Esophagus squamous epithelium (tissue), 5 donors: Measurements from ENCODE around the gene OR9G1. TPM values are rescaled to one million over a fixed set of nuclear protein-coding genes. Genes with fewer than 3 reads are reported as not detected.

Experiments
- DNase-seq: peaks from one replicate; lab custom pipeline; 2025; lab: John Stamatoyannopoulos, UW
- H3K27ac ChIP-seq, 4 donors: fragments of 200-600 bp; sonication (generic); one replicate each; pipeline ENCODE4 v1.5.1; 2016 to 2019; ENCODE audit warnings: mild to moderate bottlenecking in 1 of 4
- H3K27me3 ChIP-seq, 4 donors: fragments of 200-600 bp; sonication (generic); 1 replicate in 3 of 4; 2 replicates in 1 of 4; pipeline versions ENCODE4 v1.5.1 to v1.6.0; 2017 to 2021; ENCODE audit warnings: antibody characterized with exemption in 1 of 4
- H3K36me3 ChIP-seq, 3 donors: fragments of 200-600 bp; sonication (generic); one replicate each; pipeline ENCODE4 v1.5.1; 2016 to 2019
- H3K4me1 ChIP-seq, 3 donors: fragments of 200-600 bp; sonication (generic); one replicate each; pipeline ENCODE4 v1.5.1; 2017 to 2019
- H3K4me3 ChIP-seq, 4 donors: fragments of 200-600 bp; sonication (generic); 1 replicate in 3 of 4; 2 replicates in 1 of 4; pipeline ENCODE4 v1.5.1; 2016 to 2019; ENCODE audit warnings: mild to moderate bottlenecking in 2 of 4, moderate library complexity in 1 of 4
- H3K9me3 ChIP-seq, 3 donors: fragments of 200-600 bp; sonication (generic); one replicate each; pipeline ENCODE4 v1.5.1; 2016 to 2019
- CTCF ChIP-seq, 6 experiments: fragments of 450-650 bp in 4 of 6; fragments of 200-600 bp in 2 of 6; sonication (generic) in 2 of 6; IDR thresholded peaks; one replicate each; pipeline ENCODE4 v1.5.1; 2016 to 2019; ENCODE audit warnings: antibody characterized with exemption in 6 of 6, mild to moderate bottlenecking in 4 of 6, moderate library complexity in 4 of 6
- POLR2A ChIP-seq, 4 donors: fragments of 450-650 bp; IDR thresholded peaks; one replicate each; pipeline ENCODE4 v1.6.1; 2017; ENCODE audit warnings: antibody characterized with exemption in 4 of 4, mild to moderate bottlenecking in 4 of 4, moderate library complexity in 3 of 4
- WGBS, 2 donors: methylation state at CpG; one replicate each; pipeline ENCODE4 v1.1.5; 2018; 5-methylcytosine and 5-hydroxymethylcytosine counted together
- intact Hi-C: fragments of 100-400 bp; cut with DNase I; formaldehyde crosslinking; loops from one replicate; pipeline ENCODE4 v1.15.0; 2022
- small RNA-seq, 4 donors: library from RNA; depleted of rRNA; stranded (forward); fragments of <200 nt; gene quantifications; one replicate each; pipeline ENCODE3, GENCODE V24; 2016
- total RNA-seq, 4 donors: library from RNA; depleted of rRNA; stranded (reverse); fragments of >200 nt; gene quantifications; one replicate each; pipeline ENCODE4 v1.1.0, GENCODE V29; 2016
- donor health status: DM: yes; HTN: yes; CAD: no.

Gene OR9G1
- total RNA-seq, 4 donors from 2014 or later: not detected

DNA sequence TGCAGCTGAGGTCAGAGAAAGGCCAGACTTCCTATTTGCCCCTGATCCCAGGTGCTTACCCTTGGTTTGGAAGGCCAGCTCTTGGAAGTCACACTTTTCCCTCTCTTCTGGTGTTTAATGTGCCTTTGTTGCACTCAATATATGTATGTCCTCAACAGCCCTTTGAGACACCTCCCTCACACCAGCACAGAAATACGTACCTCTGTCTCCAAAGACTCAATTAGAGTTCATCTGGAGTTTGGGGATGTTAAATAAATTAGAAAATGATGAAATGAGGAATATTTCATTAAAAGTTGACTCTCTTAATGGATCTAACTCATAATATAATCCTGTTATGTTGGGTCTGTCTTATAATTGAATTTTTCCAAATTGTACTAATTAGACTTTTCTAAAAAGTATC is 49.7 kb downstream of the OR9G1 start, which contains the start of gene OR9G4:
Gene OR9G4, minus strand, starts transcription at position 101 of the 400 bp plus-strand sequence. CDS start 4,931 bp downstream, outside the sequence.
- no peak for TF ChIP-seq CTCF (IDR thresholded peaks at IDR 0.05)
- TF ChIP-seq POLR2A (IDR thresholded peaks at IDR 0.05): no peak
- Histone ChIP-seq H3K27ac (no peak within 1 kb of the TSS), H3K4me3 (no peak within 1 kb of the TSS), H3K4me1 (no peaks in the 10 kb centered on the region), H3K27me3 (no peaks in the 10 kb centered on the region), H3K9me3 (no peaks in the 10 kb centered on the region), H3K36me3 (no peaks in the 10 kb centered on the region)
- no peak for DNase-seq
- intact Hi-C loops: no loop called here
- 33 to 50% methylated on average over 1 of the region's 1 CpG for WGBS, 2 donors

DNA sequence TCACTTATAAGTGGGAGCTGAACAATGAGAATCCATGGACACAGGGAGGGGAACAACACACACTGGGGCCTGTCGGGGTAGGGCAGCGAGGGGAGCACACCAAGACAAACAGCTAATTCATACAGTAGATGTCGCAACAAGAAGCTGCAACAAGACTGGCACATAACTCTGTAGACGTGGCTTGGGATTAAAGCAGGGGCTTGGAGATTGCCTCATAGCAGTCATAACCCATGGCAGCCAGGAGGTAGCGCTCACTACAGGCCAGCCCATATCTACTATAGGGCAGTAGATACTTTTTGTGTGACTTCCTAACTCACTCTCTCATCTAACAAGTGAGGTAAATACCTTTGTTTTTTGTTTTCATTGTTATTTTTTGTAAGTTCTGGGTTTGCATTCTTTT is 51.3 kb downstream of the OR9G1 start:
- no peaks in the 10 kb centered on the region for H3K27me3 ChIP-seq
- no peaks in the 10 kb centered on the region for H3K36me3 ChIP-seq
- no peaks in the 10 kb centered on the region for H3K4me1 ChIP-seq
- intact Hi-C loops: no loop called here
- H3K4me3 ChIP-seq: no peak overlapping the region
- H3K9me3 ChIP-seq: no peaks in the 10 kb centered on the region
- 80% methylated on average over 5 of the region's 5 CpGs for WGBS, 2 donors
- no peak for TF ChIP-seq POLR2A (IDR thresholded peaks at IDR 0.05)
- no peak for TF ChIP-seq CTCF (IDR thresholded peaks at IDR 0.05)
- DNase-seq: no peak
- H3K27ac ChIP-seq: no peak overlapping the region

DNA sequence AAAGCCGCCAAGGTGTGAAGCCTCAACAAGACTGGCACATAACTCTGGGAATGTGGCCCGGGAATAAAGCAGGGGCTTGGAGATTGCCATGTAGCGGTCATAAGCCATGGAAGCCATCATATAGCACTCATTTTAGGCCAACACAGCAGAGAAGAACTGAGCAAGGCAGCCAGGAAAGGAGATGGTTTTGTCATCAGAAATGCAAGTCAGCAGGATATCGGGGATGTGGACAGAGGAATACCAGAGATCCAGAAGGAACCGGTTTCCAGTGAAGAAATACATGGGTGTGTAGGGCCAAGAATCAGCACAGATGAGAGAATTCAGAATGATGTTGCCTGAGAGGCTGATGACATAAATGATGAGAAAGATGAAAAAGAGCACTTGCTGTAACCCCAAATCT is 52.6 kb downstream of the OR9G1 start:
- no peaks in the 10 kb centered on the region for H3K27me3 ChIP-seq
- TF ChIP-seq CTCF (IDR thresholded peaks at IDR 0.05) (no peak), POLR2A (IDR thresholded peaks at IDR 0.05) (no peak)
- H3K36me3 ChIP-seq: no peaks in the 10 kb centered on the region
- no peak overlapping the region for H3K4me3 ChIP-seq
- no peak for DNase-seq
- WGBS, 2 donors: 89 to 91% methylated on average over 5 of the region's 5 CpGs
- no peak overlapping the region for H3K27ac ChIP-seq
- H3K4me1 ChIP-seq: no peaks in the 10 kb centered on the region
- intact Hi-C loops: no loop called here
- no peaks in the 10 kb centered on the region for H3K9me3 ChIP-seq

Small RNA genes within 50 kb of the gene (small RNA-seq; reads per million reads assigned to genes)
- gene AP001803.1 (0 reads per million in 4 donors), gene AP004245.1 (0 reads per million in 4 donors), gene MIR6128 (0 reads per million in 4 donors)

Other genes with a start within 250 kb of the OR9G1 start
- not detected for gene OR5M3, start 225.7 kb upstream of the OR9G1 start, total RNA-seq
- gene OR5M8, start 207.7 kb upstream of the OR9G1 start, total RNA-seq: not detected
- gene OR5M11, start 155.8 kb upstream of the OR9G1 start, total RNA-seq: not detected
- gene OR5M10, start 121.4 kb upstream of the OR9G1 start, total RNA-seq: not detected
- gene OR5M1, start 84.2 kb upstream of the OR9G1 start, total RNA-seq: not detected
- not detected for gene OR5AP2, start 56.7 kb upstream of the OR9G1 start, total RNA-seq
- not detected for gene OR5AR1, start 35.4 kb upstream of the OR9G1 start, total RNA-seq
- not detected for gene OR9G4, start 49.6 kb downstream of the OR9G1 start, total RNA-seq